PC-3 (cell line): ENCODE measurements around the gene KCNJ12. TPM values are rescaled to one million over a fixed set of nuclear protein-coding genes. Genes with fewer than 3 reads are reported as not detected.

Experiments
- ATAC-seq: fragments of 200-7000 bp; cut with Tn5 transposase; 2 replicates; pipeline ENCODE4 v1.9.1; 2020; ENCODE audit warnings: mild to moderate bottlenecking, moderate library complexity
- BruUV-seq: library from RNA; stranded (reverse); fragments of 400-500 nt; replicated peaks from 2 replicates; lab custom pipeline; 2021; lab: Mats Ljungman, UMichigan
- CTCF ChIA-PET: fragments of 300-600 bp; sonication (Branson Sonifier 250); formaldehyde crosslinking; loops from one replicate; lab custom pipeline; 2022; ENCODE audit warnings: antibody characterized with exemption; lab: Charles Lee
- POLR2A ChIA-PET: fragments of 300-600 bp; sonication (Branson Sonifier 250); formaldehyde crosslinking; loops from one replicate; lab custom pipeline; 2022; ENCODE audit warnings: antibody characterized with exemption; ENCODE audit not compliant: unreplicated experiment; lab: Charles Lee
- DNase-seq: peaks from one replicate; pipeline ENCODE4 v3.0.0-alpha.2; 2015
- H2AFZ ChIP-seq: fragments of 300-600 bp; sonication (generic); 2 replicates; pipeline ENCODE4 v1.6.0; 2016; ENCODE audit warnings: antibody characterized with exemption, low read length
- H3F3A ChIP-seq: fragments of 300-600 bp; sonication (generic); one replicate; pipeline ENCODE4 v1.6.0; 2017; ENCODE audit warnings: antibody characterized with exemption, low read length, control low read depth, mild to moderate bottlenecking; ENCODE audit not compliant: unreplicated experiment
- H3K27ac ChIP-seq: fragments of 300-600 bp; sonication (generic); 2 replicates; pipeline ENCODE4 v1.5.1; 2016; ENCODE audit warnings: mild to moderate bottlenecking, low read length
- H3K27me3 ChIP-seq: fragments of 300-600 bp; sonication (generic); 2 replicates; pipeline ENCODE4 v1.6.1; 2016; ENCODE audit warnings: low read length, mixed read lengths
- H3K36me3 ChIP-seq: fragments of 300-600 bp; sonication (generic); 2 replicates; pipeline ENCODE4 v1.6.1; 2016; ENCODE audit warnings: low read depth, mixed run types, low read length, mixed read lengths
- H3K4me1 ChIP-seq: fragments of 300-600 bp; sonication (generic); 2 replicates; pipeline ENCODE4 v1.5.1; 2016; ENCODE audit warnings: low read length; ENCODE audit not compliant: insufficient read depth
- H3K4me2 ChIP-seq: fragments of 300-600 bp; sonication (generic); 2 replicates; pipeline ENCODE4 v1.6.0; 2016; ENCODE audit warnings: low read length
- H3K4me3 ChIP-seq: fragments of 300-600 bp; sonication (generic); 2 replicates; pipeline ENCODE4 v1.5.1; 2016; ENCODE audit warnings: mild to moderate bottlenecking, low read length, mixed read lengths
- H3K79me2 ChIP-seq: fragments of 300-600 bp; sonication (generic); 2 replicates; pipeline ENCODE4 v1.6.1; 2017; ENCODE audit warnings: low read length, mixed read lengths
- H3K9ac ChIP-seq: fragments of 300-600 bp; sonication (generic); 2 replicates; pipeline ENCODE4 v1.6.0; 2016; ENCODE audit warnings: mild to moderate bottlenecking, low read length
- H3K9me2 ChIP-seq: fragments of 300-600 bp; sonication (generic); replicated peaks from 2 replicates; pipeline ENCODE4 v1.6.1; 2016; ENCODE audit warnings: mixed run types, low read length, mixed read lengths
- H3K9me3 ChIP-seq: fragments of 300-600 bp; sonication (generic); 2 replicates; pipeline ENCODE4 v1.6.1; 2016; ENCODE audit warnings: low read length, mixed read lengths
- H4K20me1 ChIP-seq: fragments of 300-600 bp; sonication (generic); 2 replicates; pipeline ENCODE4 v1.6.1; 2016; ENCODE audit warnings: low read length, mixed read lengths
- CTCF ChIP-seq: fragments of 300-600 bp; sonication (generic); conservative IDR thresholded peaks from 2 replicates; pipeline ENCODE4 v1.5.1; 2017; ENCODE audit warnings: antibody characterized with exemption, low read depth, mild to moderate bottlenecking, low read length
- EZH2 ChIP-seq: fragments of 300-600 bp; sonication (generic); IDR thresholded peaks from one replicate; pipeline ENCODE4 v1.6.1; 2017; ENCODE audit warnings: antibody characterized with exemption, mild to moderate bottlenecking, low read length; ENCODE audit not compliant: unreplicated experiment
- EZH2phosphoT487 ChIP-seq: fragments of 300-600 bp; sonication (generic); IDR thresholded peaks from 2 replicates; pipeline ENCODE4 v1.6.1; 2018; ENCODE audit warnings: mild to moderate bottlenecking, antibody characterized with exemption, low read length, borderline replicate concordance
- intact Hi-C: fragments of 100-400 bp; cut with micrococcal nuclease; formaldehyde crosslinking; loops from 2 replicates; pipeline ENCODE4 v1.9.0; 2023
- total RNA-seq: library from RNA; depleted of rRNA; stranded (reverse); fragments of >200 nt; gene quantifications from 2 replicates; pipeline ENCODE4 v1.2.3, GENCODE V29; 2014

KCNJ12 gene
- total RNA-seq, 1 experiment from 2014 or later, result 11.1 TPM

- Histone ChIP-seq H3K4me2 (no peak overlapping the region), H3K9me2 (no peaks in the 10 kb centered on the region), H3K9me3 (no peaks in the 10 kb centered on the region), H4K20me1 (no peaks in the 10 kb centered on the region), H2AFZ (no peak overlapping the region), H3K9ac (no peak overlapping the region), H3K27ac (no peak overlapping the region), H3K36me3 (no peaks in the 10 kb centered on the region), H3K79me2 (no peaks in the 10 kb centered on the region), H3K4me1 (no peaks in the 10 kb centered on the region), H3F3A (no peaks in the 10 kb centered on the region), H3K4me3 (no peak overlapping the region), H3K27me3 (no peaks in the 10 kb centered on the region)
- no peak for TF ChIP-seq EZH2phosphoT487
- TF ChIP-seq EZH2, result no peak
- POLR2A ChIA-PET, result no interaction called here
- ATAC-seq, result no peak
- BruUV-seq, result no TSS peak
- no peak for DNase-seq
- intact Hi-C loops, result no loop called here
- CTCF ChIA-PET, result no interaction called here
These were observed 4.6 kb upstream of the KCNJ12 start for GRCh38 chr17:21371511-21372081.

- TF ChIP-seq EZH2phosphoT487, result no peak
- no peak for TF ChIP-seq EZH2
- no peak for TF ChIP-seq CTCF
- Histone ChIP-seq H3F3A (no peaks in the 10 kb centered on the region), H3K4me3 (no peak overlapping the region), H3K9me3 (no peaks in the 10 kb centered on the region), H3K27ac (no peak overlapping the region), H3K9ac (no peak overlapping the region), H4K20me1 (no peaks in the 10 kb centered on the region), H2AFZ (no peak overlapping the region), H3K79me2 (peaks cover 5% of the 10 kb centered on the region; the same call in 1 of the 2 replicates), H3K4me1 (peaks cover 5% of the 10 kb centered on the region; the same call in 1 of the 2 replicates), H3K4me2 (no peak overlapping the region), H3K27me3 (no peaks in the 10 kb centered on the region), H3K36me3 (no peaks in the 10 kb centered on the region), H3K9me2 (no peaks in the 10 kb centered on the region)
- DNase-seq (no peak), ATAC-seq (no peak)
- intact Hi-C loops, result no loop called here
- ChIA-PET POLR2A (no interaction called here), CTCF (no interaction called here)
- no TSS peak for BruUV-seq
These were observed 3.8 kb upstream of the KCNJ12 start for GRCh38 chr17:21372256-21372954.

- intact Hi-C loops, result no loop called here
- CTCF ChIA-PET, result no interaction called here
- H3K27me3 ChIP-seq, result no peaks in the 10 kb centered on the region
These were observed 3.1 kb upstream of the KCNJ12 start for GRCh38 chr17:21373036-21373435.

More at GRCh38 chr17:21373036-21373435, 3.1 kb upstream of the KCNJ12 start:
- no peak overlapping the region for H3K27ac ChIP-seq
- no peaks in the 10 kb centered on the region for H3K36me3 ChIP-seq
- no peak overlapping the region for H2AFZ ChIP-seq
- no peak for DNase-seq
- no TSS peak for BruUV-seq
- H3K9ac ChIP-seq, result no peak overlapping the region
- no peaks in the 10 kb centered on the region for H3K9me3 ChIP-seq
- no peaks in the 10 kb centered on the region for H3F3A ChIP-seq
- POLR2A ChIA-PET, result no interaction called here
- peaks cover 11% of the 10 kb centered on the region for H3K79me2 ChIP-seq
- no peak overlapping the region for H3K4me3 ChIP-seq
- no peak for TF ChIP-seq EZH2
- TF ChIP-seq EZH2phosphoT487, result no peak
- TF ChIP-seq CTCF, result no peak
- no peaks in the 10 kb centered on the region for H3K9me2 ChIP-seq
- no peaks in the 10 kb centered on the region for H4K20me1 ChIP-seq
- ATAC-seq, result no peak
- no peak overlapping the region for H3K4me2 ChIP-seq
- peaks cover 11% of the 10 kb centered on the region for H3K4me1 ChIP-seq
